Ureter (tissue), 1 donor: ENCODE measurements around the gene TNXB. TPM values are rescaled to one million over a fixed set of nuclear protein-coding genes. Genes with fewer than 3 reads are reported as not detected.
A peak's percentile ranks its signal among the peaks of the same experiment; 100 is the strongest.
"Not testable (repeated sequence)": the region's sequence is repeated elsewhere in the genome, so short reads cannot be mapped to it uniquely, and the experiment has no call there.

Source experiments
- DNase-seq: peaks from one replicate; pipeline ENCODE4 v3.0.0-alpha.2; 2020; ENCODE audit warnings: low spot score
- total RNA-seq: library from RNA; stranded (reverse); gene quantifications from one replicate; pipeline ENCODE4 v1.2.4, GENCODE V29; 2023
- donor health status: DM: yes; HTN: yes; CAD: no.

TNXB gene
- total RNA-seq, 1 donor from 2014 or later = 121 TPM

DNA sequence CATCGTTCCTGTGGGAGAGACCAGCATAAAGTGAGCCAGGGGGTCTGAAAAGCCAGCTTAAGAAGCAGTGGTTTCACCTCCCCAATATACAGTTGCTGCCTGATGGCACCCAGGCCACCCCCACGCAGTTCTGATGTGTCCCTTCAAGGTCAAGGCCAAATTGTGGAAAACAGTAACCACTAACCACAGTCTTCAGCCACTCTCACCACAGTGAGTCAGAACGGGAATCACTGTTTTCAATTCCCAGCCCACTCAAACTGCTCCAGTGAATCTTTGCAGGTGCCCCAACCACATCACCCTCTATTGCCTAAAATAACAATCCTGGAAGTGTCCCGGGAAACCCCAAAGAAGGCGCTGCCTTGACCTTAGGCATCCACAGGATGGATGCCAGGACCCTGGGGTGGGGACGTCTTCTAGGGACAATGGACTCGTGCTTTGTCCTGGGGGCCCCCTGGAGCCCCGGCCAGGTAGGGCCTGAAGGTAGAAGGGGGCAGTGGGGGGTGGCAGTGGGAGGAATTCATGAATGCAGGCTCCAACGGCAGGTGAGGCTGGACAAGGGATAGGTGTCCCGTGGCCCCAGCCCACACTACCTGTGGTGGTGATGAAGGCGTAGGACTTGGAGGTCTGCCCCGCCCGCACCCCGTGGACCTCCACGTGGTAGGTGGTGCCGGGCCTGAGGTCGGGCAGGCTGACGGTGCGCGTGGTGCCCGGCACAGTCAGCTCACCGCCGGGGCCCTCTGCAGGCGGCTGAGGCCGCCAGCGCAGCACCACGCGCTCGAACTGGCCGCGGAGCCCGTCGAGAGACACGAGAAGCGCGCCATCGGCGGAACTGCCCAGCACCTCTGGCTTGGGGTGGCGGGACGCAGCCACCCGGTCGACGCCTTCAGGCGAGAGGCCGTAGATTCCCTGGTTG is 22.2 kb downstream of the TNXB start:
- no peak for DNase-seq

DNA sequence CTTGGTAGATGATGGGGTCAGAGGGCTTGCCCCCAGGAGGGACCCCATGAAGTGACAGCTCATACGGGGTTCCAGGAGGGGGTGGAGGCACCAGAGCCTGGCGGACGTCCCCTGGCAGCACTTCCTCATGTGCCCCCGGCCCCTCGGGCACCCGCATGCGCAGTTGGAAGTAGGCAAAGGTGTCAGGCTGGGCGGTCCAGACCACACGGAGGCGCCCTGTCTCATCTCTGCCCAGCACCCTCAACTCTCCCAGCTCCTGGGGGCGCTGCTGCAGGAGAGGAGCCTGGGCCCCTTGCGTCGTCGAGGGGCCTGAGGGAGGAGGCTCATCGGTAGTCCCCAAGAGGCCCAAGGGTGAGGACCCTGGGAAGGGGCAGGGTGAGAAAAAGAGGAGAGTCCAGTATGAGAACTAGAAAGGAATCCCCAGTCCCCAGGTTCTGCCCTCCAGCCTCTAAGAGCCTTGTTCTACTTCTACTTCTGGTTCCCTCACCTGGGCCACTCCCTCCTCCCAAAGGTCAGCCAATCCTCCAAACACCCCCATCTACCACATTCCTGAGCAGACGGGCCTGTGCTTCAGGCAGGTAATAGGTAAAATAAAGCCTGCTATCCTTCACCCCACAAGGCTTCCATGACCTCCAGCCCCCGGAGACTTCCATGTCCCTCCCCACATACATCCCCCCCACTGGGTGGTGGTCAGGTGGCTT is 23.2 kb downstream of the TNXB start:
- no peak for DNase-seq

DNA sequence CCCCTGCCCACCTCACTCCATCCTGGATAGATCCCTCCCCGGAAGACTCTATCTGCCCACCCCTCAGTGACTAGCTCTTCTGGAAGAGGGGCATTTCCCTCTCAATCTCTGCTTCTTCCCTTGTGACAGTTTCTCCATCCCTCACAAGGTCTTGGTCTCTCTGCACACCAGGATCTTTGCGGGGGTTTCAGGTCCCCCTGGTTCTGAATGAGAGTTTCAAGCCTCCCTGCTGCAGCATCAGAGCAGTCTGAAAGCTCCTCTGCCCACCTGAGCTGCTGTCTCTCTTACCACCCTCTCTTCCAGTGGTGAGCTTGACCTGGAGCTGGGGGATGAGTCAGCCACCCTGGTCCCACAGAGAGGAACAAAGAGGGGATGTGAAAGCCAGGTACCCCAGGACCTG is 24.4 kb downstream of the TNXB start:
- no peak for DNase-seq

DNA sequence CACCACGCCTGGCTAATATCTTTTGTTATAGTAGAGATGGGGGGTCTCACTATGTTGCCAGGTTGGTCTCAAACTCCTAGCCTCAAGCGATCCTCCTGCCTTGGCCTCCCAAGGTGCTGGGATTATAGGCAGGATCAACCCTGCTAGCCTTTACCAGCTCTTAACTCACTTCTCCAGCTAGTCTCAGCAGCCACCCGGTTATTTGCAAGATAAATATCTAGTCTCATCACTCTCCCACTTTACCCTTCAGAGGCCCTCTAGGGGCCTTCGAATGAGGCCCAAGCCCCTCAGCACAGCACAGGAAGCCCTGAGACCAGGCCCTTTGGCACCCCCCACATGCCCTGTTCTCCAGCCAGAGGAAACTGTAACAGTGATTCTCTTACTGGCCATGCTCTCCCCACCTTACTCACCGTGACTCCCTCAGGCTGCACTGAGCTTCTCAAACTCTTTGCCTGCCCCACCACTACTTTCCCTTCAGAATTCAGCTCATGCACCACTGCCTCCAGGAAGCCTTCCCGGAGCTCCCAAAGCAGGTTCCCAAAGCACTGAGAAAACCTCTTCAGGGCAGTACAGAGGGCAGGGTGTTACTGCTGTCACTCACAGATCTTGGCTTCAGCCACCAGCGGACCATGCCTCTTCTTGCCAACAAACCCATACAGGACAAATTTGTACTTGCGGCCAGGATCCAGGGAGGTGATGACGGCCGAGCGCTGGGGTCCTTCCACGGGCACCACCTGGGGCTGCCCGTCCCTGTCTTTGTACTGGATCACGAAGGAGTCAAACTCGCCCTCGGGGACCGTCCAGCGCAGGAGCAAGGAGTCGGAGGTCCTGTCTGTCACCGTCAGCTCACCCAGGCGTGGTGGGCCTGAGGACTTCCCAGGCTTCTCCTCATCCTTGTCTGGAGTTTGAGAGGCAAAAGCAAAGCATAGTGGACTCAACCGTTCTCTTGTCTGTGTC is 25.0 kb downstream of the TNXB start:
- DNase-seq = no peak

DNA sequence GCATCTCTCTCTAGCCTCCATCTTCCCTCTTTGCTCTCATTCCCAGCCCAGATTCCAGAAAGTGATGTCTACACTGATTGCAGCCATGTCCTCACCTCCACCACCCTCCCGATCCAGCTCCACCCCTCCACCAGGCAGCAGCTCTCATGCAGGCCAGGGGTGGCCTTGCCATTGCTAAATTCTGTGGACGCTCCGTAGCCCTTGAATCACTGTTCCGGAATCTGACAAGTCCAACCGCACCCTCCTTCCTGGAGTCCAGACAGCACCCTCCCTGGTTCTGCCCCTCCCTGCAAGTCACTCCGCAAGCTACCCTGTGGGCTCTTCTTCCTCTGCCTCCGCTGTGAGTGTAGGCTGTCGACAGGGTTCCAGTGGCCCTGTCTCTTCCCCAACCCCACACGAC is 26.2 kb downstream of the TNXB start:
- DNase-seq = peak; percentile 82

DNA sequence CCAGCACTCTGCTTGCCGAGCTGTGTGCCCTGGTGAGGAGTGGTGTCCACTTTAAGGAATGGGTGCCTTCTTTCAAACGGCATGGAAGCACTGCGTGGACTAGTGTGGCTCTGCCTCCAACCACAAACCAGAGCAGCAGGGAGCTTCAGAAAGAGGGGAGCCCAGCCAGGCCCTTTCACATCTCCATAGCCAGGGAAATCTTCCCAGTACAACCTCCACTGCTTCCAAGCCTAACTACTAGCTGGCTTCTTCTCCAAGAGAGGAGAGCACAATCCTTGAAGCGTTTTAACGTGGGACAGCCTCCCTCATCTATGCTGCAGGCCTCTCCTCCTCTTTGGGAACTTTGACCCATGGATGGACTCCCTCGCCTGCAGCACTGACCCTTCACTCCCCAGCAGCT is 26.7 kb downstream of the TNXB start:
- no peak for DNase-seq

DNA sequence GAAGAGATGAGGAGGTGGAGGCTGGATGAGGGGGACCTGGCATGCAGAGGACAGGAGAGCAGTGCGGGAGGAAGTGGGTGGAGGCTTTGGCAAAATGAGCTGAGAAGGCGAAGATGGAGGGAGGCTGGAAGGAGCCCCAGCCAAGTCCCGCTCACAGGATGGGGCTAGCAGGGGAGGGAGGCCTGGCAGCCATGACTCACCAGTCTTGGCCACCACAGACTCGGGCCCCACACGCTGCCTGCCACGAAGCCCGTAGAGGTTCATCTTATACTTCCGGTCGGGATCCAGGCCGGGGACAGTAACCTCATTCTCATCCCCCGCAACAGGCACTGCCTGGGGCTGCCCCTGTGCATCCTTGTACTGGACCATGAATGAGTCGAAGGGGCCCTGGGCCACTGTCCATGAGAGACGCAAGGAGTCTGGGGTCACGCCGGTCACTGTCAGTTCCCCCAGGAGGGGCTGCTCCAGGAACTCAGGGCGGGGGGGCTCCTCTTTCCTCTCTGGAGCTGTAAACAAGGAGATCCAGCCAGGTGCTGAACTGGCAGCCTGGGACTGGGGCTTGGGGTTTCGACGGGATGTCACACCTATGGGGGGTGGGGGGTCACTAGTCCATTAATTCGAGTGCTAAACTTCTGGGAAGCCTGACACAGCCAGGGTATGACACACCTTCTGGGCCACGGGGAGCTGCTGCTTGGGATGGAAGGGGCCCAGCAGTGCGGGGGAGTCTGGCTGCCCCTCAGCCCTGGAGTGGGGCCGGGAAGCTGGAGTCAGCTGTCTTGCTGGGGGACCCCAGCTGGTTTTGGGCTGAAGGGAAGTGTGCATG is 27.8 kb downstream of the TNXB start:
- peak; percentile 62 for DNase-seq

DNA sequence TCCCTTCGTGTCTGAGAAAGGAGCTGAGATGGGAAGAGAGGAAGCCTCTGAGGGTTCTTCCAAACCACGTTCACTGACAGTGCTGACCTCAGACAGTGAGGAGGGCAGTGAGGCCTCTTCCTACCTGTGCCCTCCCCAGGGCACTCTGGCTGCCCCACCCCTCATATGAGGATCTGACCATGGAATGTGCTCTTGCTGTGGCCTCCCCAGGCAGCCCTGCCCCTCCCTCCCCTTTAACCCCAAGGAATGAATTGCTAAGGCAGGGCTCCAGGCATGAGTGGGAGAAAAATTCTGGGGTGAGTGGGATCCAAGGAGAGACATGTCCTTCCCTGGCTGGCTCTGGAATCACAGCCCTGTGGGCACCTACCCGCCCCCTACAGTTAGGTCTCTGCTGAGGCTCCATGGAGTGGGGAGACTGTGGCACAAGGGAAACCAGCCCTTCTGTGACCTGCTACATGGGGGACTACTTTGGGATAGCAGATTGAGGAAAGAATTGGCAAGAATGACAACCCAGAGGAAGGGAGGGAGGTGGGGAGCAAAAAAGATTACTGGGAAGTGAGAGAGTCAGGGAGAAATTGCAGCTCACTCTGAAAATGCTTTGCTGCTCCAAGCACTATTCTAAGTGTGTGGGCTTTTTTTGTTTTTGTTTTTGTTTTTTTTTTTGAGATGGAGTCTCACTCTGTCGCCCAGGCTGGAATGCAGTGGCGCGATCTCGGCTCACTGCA is 29.4 kb downstream of the TNXB start:
- no peak for DNase-seq

DNA sequence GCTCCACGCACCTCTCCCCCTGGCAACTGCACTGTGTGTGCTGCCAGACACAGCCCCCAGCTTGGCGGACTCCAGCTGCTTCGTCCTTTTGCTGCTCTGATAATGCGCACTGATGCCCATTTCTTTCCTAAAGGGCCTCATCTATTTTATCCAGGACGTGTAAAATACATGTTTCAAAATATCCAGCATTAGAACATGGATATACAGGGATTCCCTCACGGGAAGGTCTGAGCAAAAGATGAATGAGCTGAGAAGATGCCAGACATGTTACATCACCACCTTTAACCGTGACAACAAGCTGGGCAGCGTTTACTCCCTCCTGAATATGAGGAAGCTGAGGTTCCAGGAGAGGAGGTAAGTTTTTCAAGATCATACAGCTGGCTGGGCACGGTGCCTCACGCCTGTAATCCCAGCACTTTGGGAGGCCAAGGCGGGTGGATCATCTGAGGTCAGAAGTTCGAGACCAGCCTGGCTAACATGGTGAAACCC is 32.8 kb downstream of the TNXB start:
- no peak for DNase-seq

DNA sequence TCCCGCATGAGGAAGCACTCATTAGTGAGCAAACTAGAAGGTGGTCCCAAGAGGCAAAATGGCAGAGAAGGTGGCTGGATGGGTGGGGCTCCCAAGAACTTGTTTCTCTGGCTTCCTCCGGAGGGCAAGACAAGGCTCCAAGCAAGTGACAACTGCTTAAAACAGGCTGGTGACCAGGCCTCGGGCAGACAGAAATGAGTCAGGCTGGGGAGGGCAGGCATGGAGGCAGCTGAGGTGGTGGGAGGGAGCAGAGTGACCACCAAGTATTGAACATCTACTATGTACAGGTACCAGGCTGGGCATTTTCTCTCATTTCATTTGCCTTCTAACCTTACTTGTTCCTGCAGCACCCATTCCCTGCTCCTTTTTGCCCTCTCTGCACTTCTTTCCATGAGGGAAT is 33.4 kb downstream of the TNXB start:
- DNase-seq = no peak

DNA sequence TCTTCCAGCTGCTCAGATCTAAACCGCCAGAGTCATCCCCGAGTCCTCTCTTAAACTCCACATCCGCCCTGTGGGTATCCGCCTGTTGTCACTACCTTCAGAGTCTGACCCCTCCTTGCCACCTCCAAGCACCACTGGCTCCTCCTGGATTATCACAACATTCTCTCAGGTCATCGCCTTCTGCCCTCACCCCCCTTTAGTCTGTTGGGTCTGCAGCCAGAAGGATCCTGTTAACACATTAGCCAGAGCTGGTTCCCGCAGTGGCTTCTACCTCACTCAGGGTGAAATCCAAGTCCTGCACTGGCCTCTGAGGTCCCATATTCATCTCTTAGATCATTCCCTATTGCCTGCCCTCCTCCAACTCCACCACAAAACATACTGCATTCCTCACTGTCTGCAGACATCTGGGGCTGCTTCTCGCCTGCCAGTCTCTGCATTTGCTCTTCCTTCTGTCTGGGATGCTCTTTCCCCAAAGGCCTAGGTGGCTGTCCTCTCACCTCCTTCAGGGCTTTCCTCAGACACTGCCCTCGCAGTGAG is 34.1 kb downstream of the TNXB start:
- DNase-seq = no peak

DNA sequence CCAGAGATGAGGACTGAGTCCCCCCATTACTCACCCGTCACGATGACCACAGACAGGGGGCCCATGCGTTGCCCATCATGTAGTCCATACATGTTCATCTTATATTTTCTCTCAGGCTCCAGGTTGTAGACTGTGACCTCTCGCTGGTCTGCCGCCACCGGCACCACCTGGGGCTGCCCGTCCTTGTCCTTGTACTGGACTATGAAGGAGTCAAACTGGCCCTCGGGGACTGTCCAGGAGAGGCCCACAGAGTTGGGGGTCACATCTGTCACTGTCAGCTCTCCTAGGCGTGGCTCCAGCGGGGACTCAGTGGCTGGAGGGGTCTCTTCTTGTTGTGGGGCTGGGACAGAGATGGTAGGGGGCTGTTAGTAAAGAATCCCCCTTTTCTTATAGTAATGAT is 35.5 kb downstream of the TNXB start:
- no peak for DNase-seq

DNA sequence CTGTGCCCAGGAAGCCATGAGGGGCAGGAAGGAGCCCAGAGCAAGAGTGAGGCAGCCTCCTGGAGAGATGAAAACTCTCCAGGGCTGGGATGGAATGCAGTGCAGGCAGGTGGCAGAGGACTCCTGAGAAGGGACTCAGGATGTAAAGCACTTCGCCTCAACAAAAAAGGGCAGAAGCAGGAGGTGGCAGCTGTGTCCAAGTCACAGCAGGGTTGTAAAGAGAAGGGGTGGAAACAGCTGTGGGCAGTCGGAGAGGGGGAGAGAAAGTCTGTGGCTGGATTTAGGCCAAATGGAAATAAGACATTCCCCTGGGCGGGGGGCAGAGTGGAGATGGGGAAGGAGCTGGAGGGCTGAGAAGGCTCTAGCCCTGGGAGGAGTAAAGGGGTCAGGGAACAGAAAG is 36.0 kb downstream of the TNXB start:
- no peak for DNase-seq

DNA sequence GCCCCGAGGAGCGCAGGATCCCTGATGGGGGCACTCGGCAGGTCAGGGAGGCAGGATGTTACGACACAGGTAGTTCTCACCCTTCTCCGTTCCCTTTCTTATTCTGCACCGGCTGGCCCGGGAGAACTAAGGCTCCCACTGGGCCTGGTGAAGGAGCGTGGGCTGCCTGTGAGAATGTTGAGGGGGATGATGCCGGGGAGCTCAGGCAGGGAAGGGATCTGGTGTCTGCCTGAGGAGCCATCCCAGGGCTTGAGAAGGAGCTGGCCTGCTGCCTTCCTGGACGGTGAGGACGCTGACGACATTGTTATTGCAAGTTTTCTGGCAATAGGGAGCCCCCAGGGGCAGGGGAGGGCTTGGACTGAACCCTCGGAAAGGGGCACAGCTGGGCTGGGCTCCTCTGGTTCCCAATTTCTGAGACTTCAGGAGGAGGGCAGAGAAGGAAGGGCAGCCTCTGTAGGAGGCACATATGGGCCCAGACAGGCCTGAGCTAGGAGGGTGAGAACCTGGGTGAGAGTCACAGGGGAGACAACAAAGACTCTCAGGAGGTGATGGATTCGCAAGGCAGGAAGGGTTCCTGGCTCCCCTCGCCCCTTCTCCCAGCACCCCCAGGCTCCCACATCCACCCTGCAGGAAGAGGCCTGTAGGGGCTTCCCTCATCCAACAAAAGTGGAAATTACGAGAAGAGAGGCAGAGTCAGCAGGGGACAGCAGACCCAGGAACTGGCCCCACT is 38.2 kb downstream of the TNXB start:
- no peak for DNase-seq

DNA sequence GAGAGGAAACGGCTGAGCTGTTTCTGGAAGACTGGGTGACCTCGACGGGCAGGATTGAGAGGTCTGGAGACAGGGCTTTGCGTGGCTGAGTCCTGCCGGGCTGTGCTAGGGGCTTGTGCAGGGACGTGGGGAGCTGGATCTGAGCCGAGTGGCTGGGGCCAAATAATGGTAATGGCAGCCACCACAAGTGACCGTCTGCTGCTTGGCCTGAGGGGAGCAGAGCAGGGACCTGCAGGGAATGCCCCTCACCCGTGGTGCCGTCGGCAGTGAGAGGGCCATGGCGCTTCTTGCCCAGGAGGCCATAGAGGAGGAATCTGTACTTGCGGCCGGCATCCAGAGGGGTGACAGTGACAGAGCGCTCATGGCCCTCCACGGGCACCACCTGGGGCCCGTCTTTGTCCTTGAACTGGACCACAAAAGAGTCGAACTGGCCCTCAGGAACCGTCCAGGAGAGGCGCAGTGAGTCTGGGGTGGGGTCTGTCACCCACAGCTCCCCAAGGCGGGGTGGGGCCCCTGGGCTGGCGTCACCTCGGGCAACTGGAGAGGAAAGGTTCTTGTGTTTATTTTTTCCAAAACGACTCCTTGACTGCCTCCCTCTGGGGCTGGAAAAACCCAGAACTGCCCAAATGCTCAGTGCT is 39.1 kb downstream of the TNXB start:
- no peak for DNase-seq

DNA sequence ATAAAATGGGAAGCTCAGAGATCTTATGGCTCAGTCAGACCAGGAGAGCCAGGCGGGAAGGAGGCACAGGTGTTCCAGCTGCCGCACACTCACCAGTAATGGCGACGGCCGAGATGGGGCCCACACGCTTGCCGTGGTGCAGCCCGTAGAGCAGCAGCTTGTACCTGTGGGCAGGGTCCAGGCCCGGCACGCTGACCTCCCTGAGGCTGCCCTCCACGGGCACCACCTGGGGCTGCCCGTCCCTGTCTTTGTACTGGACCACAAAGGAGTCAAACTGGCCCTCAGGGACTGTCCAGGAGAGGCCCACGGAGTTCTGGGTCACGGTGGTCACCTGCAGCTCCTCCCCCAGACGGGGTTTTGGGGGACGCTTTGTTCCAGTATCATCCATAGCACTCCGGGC is 39.7 kb downstream of the TNXB start:
- DNase-seq = no peak

DNA sequence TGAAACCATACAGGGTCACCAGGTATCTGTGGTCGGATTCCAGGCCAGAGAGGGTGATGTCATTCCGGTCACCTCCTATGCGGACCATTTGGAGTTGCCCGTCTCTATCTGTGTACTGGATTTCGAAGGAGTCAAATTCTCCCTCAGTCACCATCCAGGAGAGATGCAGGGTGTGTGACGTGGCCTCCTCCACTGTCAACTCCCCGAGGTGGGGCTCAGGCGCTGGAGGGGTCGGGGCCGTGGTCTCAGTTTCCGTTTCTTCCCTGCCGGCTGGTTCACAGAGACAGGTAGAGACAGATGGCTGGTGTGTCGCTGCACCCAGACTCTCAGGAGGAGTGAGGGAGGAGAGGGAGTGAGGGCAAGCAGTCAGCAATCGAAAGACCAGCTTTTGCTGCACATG is 40.3 kb downstream of the TNXB start:
- DNase-seq = no peak

DNA sequence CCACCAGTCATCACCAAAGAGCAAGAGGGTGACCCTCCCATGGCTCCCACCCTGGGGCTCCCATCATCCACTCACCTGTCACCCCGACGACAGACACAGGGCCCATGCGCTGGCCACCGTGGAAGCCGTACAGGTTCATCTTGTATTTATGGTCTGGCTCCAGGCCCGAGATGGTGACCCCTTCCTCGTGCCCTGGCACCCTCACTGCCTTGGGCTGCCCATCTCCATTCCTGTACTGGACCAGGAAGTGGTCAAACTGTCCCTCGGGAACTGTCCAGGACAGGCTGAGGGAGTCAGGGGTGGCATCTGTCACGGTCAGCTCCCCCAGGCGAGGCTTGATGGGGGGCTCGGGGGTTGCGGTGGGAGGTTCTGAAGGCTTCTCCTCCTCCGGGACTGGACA is 40.8 kb downstream of the TNXB start:
- not testable (repeated sequence) for DNase-seq

DNA sequence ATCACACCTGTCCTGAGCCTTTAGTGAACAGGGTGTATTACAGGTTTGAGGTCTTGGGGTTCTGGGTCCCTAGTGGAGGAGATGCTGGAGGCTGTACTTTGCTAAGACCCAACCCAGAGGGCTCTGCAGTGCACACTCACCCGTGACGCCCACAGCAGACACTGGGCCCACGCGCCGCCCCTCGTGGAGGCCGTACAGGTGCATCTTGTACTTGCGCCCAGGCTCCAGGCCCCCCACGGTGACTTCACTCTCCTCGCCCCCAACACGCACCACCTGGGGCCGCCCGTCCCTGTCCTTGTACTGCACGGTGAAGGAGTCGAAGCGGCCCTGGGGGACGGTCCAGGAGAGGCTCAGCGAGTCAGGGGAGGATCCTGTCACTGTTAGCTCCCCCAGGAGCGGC is 41.6 kb downstream of the TNXB start:
- not testable (repeated sequence) for DNase-seq
